HepG2 (cell line): ENCODE data around the gene KIN. TPM values are rescaled to one million over a fixed set of nuclear protein-coding genes. Genes with fewer than 3 reads are reported as not detected.
A peak's percentile ranks its signal among the peaks of the same experiment; 100 is the strongest.

Experiments
- AGO1 ChIP-seq: fragments of 200-400 bp; formaldehyde crosslinking; IDR thresholded peaks from 2 replicates; pipeline ENCODE4 v1.6.1; 2017; ENCODE audit warnings: mild to moderate bottlenecking, low read depth, low read length, moderate library complexity; ENCODE audit not compliant: poor library complexity, severe bottlenecking
- ARID2 ChIP-seq: sonication (generic); formaldehyde crosslinking; IDR thresholded peaks from 2 replicates; pipeline ENCODE4 v1.8.1; 2022; ENCODE audit warnings: mild to moderate bottlenecking, missing genetic modification reagents, borderline replicate concordance
- ATF2 ChIP-seq: sonication (generic); formaldehyde crosslinking; IDR thresholded peaks from 2 replicates; pipeline ENCODE4 v1.4.0; 2020; ENCODE audit warnings: missing genetic modification reagents
- ATF3 ChIP-seq: sonication (generic); formaldehyde crosslinking; IDR thresholded peaks from 2 replicates; pipeline ENCODE4 v1.4.0; 2020; ENCODE audit warnings: missing genetic modification reagents
- BHLHE40 ChIP-seq: IDR thresholded peaks from 2 replicates; pipeline ENCODE4 v1.6.1; 2011; ENCODE audit warnings: low read length, improper control_type of control experiment
- DNMT3B ChIP-seq: conservative IDR thresholded peaks from 2 replicates; pipeline ENCODE4 v1.6.1; 2016; ENCODE audit warnings: missing biosample characterization, control low read depth
- FOSL2 ChIP-seq: sonication (generic); formaldehyde crosslinking; IDR thresholded peaks from 2 replicates; pipeline ENCODE4 v1.4.0; 2020; ENCODE audit warnings: missing genetic modification reagents
- GLI4 ChIP-seq: sonication (generic); formaldehyde crosslinking; IDR thresholded peaks from 2 replicates; pipeline ENCODE4 v1.5.1; 2020; ENCODE audit warnings: missing genetic modification reagents, mild to moderate bottlenecking, moderate library complexity, borderline replicate concordance
- KDM4B ChIP-seq: sonication (generic); formaldehyde crosslinking; IDR thresholded peaks from 2 replicates; pipeline ENCODE4 v1.4.0; 2020; ENCODE audit warnings: missing genetic modification reagents
- MLX ChIP-seq: IDR thresholded peaks from 2 replicates; pipeline ENCODE4 v1.6.1; 2016
- NR2F6 ChIP-seq, 2 experiments: IDR thresholded peaks; 2 replicates each; pipeline ENCODE4 v1.6.1; 2016; ENCODE audit warnings: antibody characterized with exemption in 1 of 2, mild to moderate bottlenecking in 1 of 2
- PATZ1 ChIP-seq: sonication (generic); formaldehyde crosslinking; IDR thresholded peaks from 2 replicates; pipeline ENCODE4 v1.4.0; 2020; ENCODE audit warnings: missing genetic modification reagents
- POLR2AphosphoS2 ChIP-seq: IDR thresholded peaks from 2 replicates; pipeline ENCODE4 v1.6.1; 2011; ENCODE audit warnings: low read depth, low read length, improper control_type of control experiment
- RBAK ChIP-seq: sonication (generic); formaldehyde crosslinking; IDR thresholded peaks from 2 replicates; pipeline ENCODE4 v1.5.1; 2020; ENCODE audit warnings: mild to moderate bottlenecking, missing genetic modification reagents
- RFXANK ChIP-seq: IDR thresholded peaks from 2 replicates; pipeline ENCODE4 v1.6.1; 2016
- TAF15 ChIP-seq: fragments of 200-400 bp; formaldehyde crosslinking; IDR thresholded peaks from one replicate; pipeline ENCODE4 v1.6.1; 2018; ENCODE audit warnings: mild to moderate bottlenecking, low read depth, low read length; ENCODE audit not compliant: poor library complexity, severe bottlenecking
- TCF12 ChIP-seq, 2 experiments: fragments of 450-650 bp in 1 of 2; sonication (generic) in 1 of 2; formaldehyde crosslinking in 1 of 2; IDR thresholded peaks; 2 replicates each; pipeline versions ENCODE4 v1.6.1 to v1.8.0; 2017 to 2022; ENCODE audit warnings: antibody characterized with exemption in 1 of 2, mild to moderate bottlenecking in 1 of 2, missing genetic modification reagents in 1 of 2, moderate library complexity in 1 of 2
- TEAD3 ChIP-seq: optimal IDR thresholded peaks from 2 replicates; pipeline ENCODE3; 2016; ENCODE audit warnings: borderline replicate concordance
- ZMAT5 ChIP-seq: sonication (generic); formaldehyde crosslinking; IDR thresholded peaks from 2 replicates; pipeline ENCODE4 v1.5.0; 2020; ENCODE audit warnings: mild to moderate bottlenecking, low read depth, missing genetic modification reagents, borderline replicate concordance
- ZNF317 ChIP-seq: sonication (generic); formaldehyde crosslinking; IDR thresholded peaks from 2 replicates; pipeline ENCODE4 v1.5.0; 2020; ENCODE audit warnings: mild to moderate bottlenecking, missing genetic modification reagents
- ZNF354B ChIP-seq: sonication (generic); formaldehyde crosslinking; IDR thresholded peaks from 2 replicates; pipeline ENCODE4 v1.8.0; 2022; ENCODE audit warnings: mild to moderate bottlenecking, missing genetic modification reagents
- ZNF761 ChIP-seq: sonication (generic); formaldehyde crosslinking; conservative IDR thresholded peaks from 2 replicates; pipeline ENCODE4 v1.4.0; 2020; ENCODE audit warnings: mild to moderate bottlenecking, missing genetic modification reagents
- ZNF782 ChIP-seq: sonication (generic); formaldehyde crosslinking; IDR thresholded peaks from 2 replicates; pipeline ENCODE4 v1.4.0; 2020; ENCODE audit warnings: missing genetic modification reagents, mild to moderate bottlenecking, borderline replicate concordance
- ZNF883 ChIP-seq: sonication (generic); formaldehyde crosslinking; IDR thresholded peaks from 2 replicates; pipeline ENCODE4 v1.5.1; 2020; ENCODE audit warnings: mild to moderate bottlenecking, missing genetic modification reagents; ENCODE audit errors: not compliant biosample characterization
- ZSCAN12 ChIP-seq: sonication (generic); formaldehyde crosslinking; IDR thresholded peaks from 2 replicates; pipeline ENCODE4 v1.9.0; 2021; ENCODE audit warnings: mild to moderate bottlenecking, missing genetic modification reagents
- polyA plus RNA-seq, 8 experiments: library from polyadenylated mRNA; depleted of rRNA in 3 of 8; stranded (reverse) in 7 of 8; unstranded in 1 of 8; fragments of >200 nt; fragmentation: Illumina TruSeq in 4 of 8; extraction: Trizol in 4 of 8; gene quantifications; 2 replicates each; pipeline versions ENCODE4 v1.2.1 to v1.2.3, GENCODE V29; 2011 to 2016; ENCODE audit warnings: low read depth in 4 of 8, missing spikeins in 1 of 8, mixed read lengths in 1 of 8; ENCODE audit not compliant: insufficient read depth in 1 of 8
- total RNA-seq, 5 experiments: library from RNA; depleted of rRNA; stranded (reverse); fragments of >200 nt; fragmentation: Illumina TruSeq; extraction: Trizol; gene quantifications; 2 replicates each; pipeline ENCODE4 v1.2.3, GENCODE V29; 2016; ENCODE audit warnings: low read depth in 1 of 5

Gene KIN
- total and polyA plus RNA-seq, 2 of the 13 experiments (the other 11 are each of a cell fraction or from before 2014, with no cell fraction given): 4.9 to 23.2 TPM

- no peak for TF ChIP-seq NR2F6 (IDR thresholded peaks at IDR 0.05)
- peak; percentile 52; the same call in 1 of the 2 replicates for TF ChIP-seq NR2F6 (CRISPR knock-in tag; IDR thresholded peaks at IDR 0.05)
- peak; percentile 53; the same call in 1 of the 2 replicates for TF ChIP-seq BHLHE40
- TF ChIP-seq TAF15: no peak
- peak; percentile 64 for TF ChIP-seq PATZ1
- peak; percentile 76; the same call in 1 of the 2 replicates for TF ChIP-seq MLX (CRISPR knock-in tag)
- no peak for TF ChIP-seq TCF12 (IDR thresholded peaks at IDR 0.05)
- no peak for TF ChIP-seq TCF12 (CRISPR knock-in tag; IDR thresholded peaks at IDR 0.05)
- TF ChIP-seq FOSL2 (CRISPR knock-in tag): peak; percentile 75
- 0 out of 2 replicates have a peak, but pooled peaks have one; percentile 13 for TF ChIP-seq ARID2 (CRISPR knock-in tag)
- peak; percentile 34 for TF ChIP-seq AGO1
- TF ChIP-seq ZNF761 (CRISPR knock-in tag): no peak; the same call in 1 of the 2 replicates
- peak; percentile 98 for TF ChIP-seq POLR2AphosphoS2
- peak; percentile 93 for TF ChIP-seq ZNF782 (CRISPR knock-in tag)
- no peak for TF ChIP-seq ZSCAN12
- no peak for TF ChIP-seq ZMAT5 (CRISPR knock-in tag)
- TF ChIP-seq DNMT3B (CRISPR knock-in tag): no peak; the same call in 1 of the 2 replicates
- TF ChIP-seq ATF3 (CRISPR knock-in tag): peak; percentile 55
- TF ChIP-seq ZNF317 (CRISPR knock-in tag): 0 out of 2 replicates have a peak, but pooled peaks have one; percentile 8
- TF ChIP-seq TEAD3 (CRISPR knock-in tag): peak; percentile 81
- TF ChIP-seq ZNF883 (CRISPR knock-in tag): peak; percentile 71
- peak; percentile 73 for TF ChIP-seq KDM4B (CRISPR knock-in tag)
- TF ChIP-seq RBAK (CRISPR knock-in tag): no peak
- TF ChIP-seq RFXANK (CRISPR knock-in tag): peak; percentile 54; the same call in 1 of the 2 replicates
- peak; percentile 86 for TF ChIP-seq ATF2 (CRISPR knock-in tag)
- no peak for TF ChIP-seq ZNF354B
- peak; percentile 49; the same call in 1 of the 2 replicates for TF ChIP-seq GLI4 (CRISPR knock-in tag)
Observed at GRCh38 chr10:7818295-7819120, 30.7 kb upstream of the KIN start, which contains the start of gene TAF3 (continued).
